ENCODE data around the gene LIMK1.

DNA sequence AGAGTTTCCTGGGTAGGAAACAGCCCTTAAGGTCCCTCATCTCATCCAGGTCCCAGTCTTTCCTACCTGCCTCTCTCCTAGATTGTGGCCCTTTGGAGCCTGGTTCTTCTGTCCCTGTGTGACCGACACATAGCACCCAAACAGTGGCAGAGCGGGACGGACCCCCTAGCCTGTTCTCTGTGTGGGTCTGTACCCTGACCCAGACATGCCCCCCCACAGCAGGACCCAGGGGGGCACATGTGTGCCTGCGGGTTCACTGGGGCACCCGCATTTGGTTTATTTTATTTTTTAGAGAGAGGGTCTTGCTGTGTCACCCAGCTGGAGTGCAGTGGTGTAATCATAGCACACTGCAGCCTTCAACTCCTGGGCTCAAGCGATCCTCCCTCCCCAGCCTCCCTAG, 11.5 kb downstream of the LIMK1 start:
- TF ChIP-seq, protein P1, sequence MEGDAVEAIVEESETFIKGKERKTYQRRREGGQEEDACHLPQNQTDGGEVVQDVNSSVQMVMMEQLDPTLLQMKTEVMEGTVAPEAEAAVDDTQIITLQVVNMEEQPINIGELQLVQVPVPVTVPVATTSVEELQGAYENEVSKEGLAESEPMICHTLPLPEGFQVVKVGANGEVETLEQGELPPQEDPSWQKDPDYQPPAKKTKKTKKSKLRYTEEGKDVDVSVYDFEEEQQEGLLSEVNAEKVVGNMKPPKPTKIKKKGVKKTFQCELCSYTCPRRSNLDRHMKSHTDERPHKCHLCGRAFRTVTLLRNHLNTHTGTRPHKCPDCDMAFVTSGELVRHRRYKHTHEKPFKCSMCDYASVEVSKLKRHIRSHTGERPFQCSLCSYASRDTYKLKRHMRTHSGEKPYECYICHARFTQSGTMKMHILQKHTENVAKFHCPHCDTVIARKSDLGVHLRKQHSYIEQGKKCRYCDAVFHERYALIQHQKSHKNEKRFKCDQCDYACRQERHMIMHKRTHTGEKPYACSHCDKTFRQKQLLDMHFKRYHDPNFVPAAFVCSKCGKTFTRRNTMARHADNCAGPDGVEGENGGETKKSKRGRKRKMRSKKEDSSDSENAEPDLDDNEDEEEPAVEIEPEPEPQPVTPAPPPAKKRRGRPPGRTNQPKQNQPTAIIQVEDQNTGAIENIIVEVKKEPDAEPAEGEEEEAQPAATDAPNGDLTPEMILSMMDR (conservative IDR thresholded peaks at IDR 0.05): no peak
- no peak for TF ChIP-seq ZFX (IDR thresholded peaks at IDR 0.05)
